Measurements from ENCODE around the gene POLR3C. TPM values are rescaled to one million over a fixed set of nuclear protein-coding genes. Genes with fewer than 3 reads are reported as not detected.
A peak's percentile ranks its signal among the peaks of the same experiment; 100 is the strongest.
"Not testable (repeated sequence)": the region's sequence is repeated elsewhere in the genome, so short reads cannot be mapped to it uniquely, and the experiment has no call there.

POLR3C gene
- total RNA-seq, 1 donor from 2014 or later = 38.4 TPM

GRCh38 chr1:145806408-145806807 lies 17.6 kb upstream of the POLR3C start:
- Mint-ChIP-seq H3K27ac (ENCODE audit: unreplicated experiment) (no peak overlapping the region), H3K27me3 (ENCODE audit: low read depth) (no peaks in the 10 kb centered on the region), H3K9me3 (no peaks in the 10 kb centered on the region), H3K4me3 (no peak overlapping the region), H3K4me1 (peaks cover 16% of the 10 kb centered on the region), H3K36me3 (ENCODE audit: low read depth) (peaks cover 3% of the 10 kb centered on the region)
- DNase-seq (ENCODE audit: low read depth, low spot score) = no peak
- no peak for TF ChIP-seq CTCF (conservative IDR thresholded peaks at IDR 0.05)

- no peak for TF ChIP-seq CTCF (conservative IDR thresholded peaks at IDR 0.05)
- no peak for DNase-seq (ENCODE audit: low read depth, low spot score)
- Mint-ChIP-seq H3K27me3 (ENCODE audit: low read depth) (no peaks in the 10 kb centered on the region), H3K4me3 (no peak overlapping the region), H3K27ac (ENCODE audit: unreplicated experiment) (no peak overlapping the region), H3K36me3 (ENCODE audit: low read depth) (peaks cover 3% of the 10 kb centered on the region), H3K9me3 (no peaks in the 10 kb centered on the region), H3K4me1 (peaks cover 16% of the 10 kb centered on the region)
Observed at GRCh38 chr1:145806844-145807243, 17.2 kb upstream of the POLR3C start.

GRCh38 chr1:145812977-145813810 lies 10.8 kb upstream of the POLR3C start:
- not testable (repeated sequence) for H3K27ac Mint-ChIP-seq (ENCODE audit: unreplicated experiment); DNase-seq (ENCODE audit: low read depth, low spot score); H3K4me1 Mint-ChIP-seq; H3K9me3 Mint-ChIP-seq; H3K4me3 Mint-ChIP-seq; H3K36me3 Mint-ChIP-seq (ENCODE audit: low read depth); H3K27me3 Mint-ChIP-seq (ENCODE audit: low read depth)

- not testable (repeated sequence) for H3K4me3 Mint-ChIP-seq; H3K4me1 Mint-ChIP-seq; H3K27me3 Mint-ChIP-seq (ENCODE audit: low read depth); DNase-seq (ENCODE audit: low read depth, low spot score); H3K27ac Mint-ChIP-seq (ENCODE audit: unreplicated experiment); H3K9me3 Mint-ChIP-seq; H3K36me3 Mint-ChIP-seq (ENCODE audit: low read depth)
Observed at GRCh38 chr1:145818095-145818494, 5.9 kb upstream of the POLR3C start.

- H3K27ac Mint-ChIP-seq (ENCODE audit: unreplicated experiment); H3K36me3 Mint-ChIP-seq (ENCODE audit: low read depth); H3K4me3 Mint-ChIP-seq; DNase-seq (ENCODE audit: low read depth, low spot score); H3K27me3 Mint-ChIP-seq (ENCODE audit: low read depth); H3K9me3 Mint-ChIP-seq: not testable (repeated sequence)
- peaks cover 21% of the 10 kb centered on the region for H3K4me1 Mint-ChIP-seq
Observed at GRCh38 chr1:145822779-145823331, 1.1 kb upstream of the POLR3C start.

GRCh38 chr1:145824499-145824842 lies 471 bp downstream of the POLR3C start:
- no peak for DNase-seq (ENCODE audit: low read depth, low spot score)
- Mint-ChIP-seq H3K9me3 (no peaks in the 10 kb centered on the region), H3K4me1 (peaks cover 21% of the 10 kb centered on the region), H3K36me3 (ENCODE audit: low read depth) (peaks cover 19% of the 10 kb centered on the region), H3K27ac (ENCODE audit: unreplicated experiment) (peak overlapping the region; percentile 100), H3K27me3 (ENCODE audit: low read depth) (no peaks in the 10 kb centered on the region), H3K4me3 (peak overlapping the region; percentile 99)
- TF ChIP-seq CTCF (conservative IDR thresholded peaks at IDR 0.05) = no peak

GRCh38 chr1:145826030-145826429 lies 2.0 kb downstream of the POLR3C start:
- Mint-ChIP-seq H3K4me1 (peaks cover 21% of the 10 kb centered on the region), H3K27ac (ENCODE audit: unreplicated experiment) (no peak overlapping the region)
- DNase-seq (ENCODE audit: low read depth, low spot score) = no peak

More at GRCh38 chr1:145826030-145826429, 2.0 kb downstream of the POLR3C start:
- H3K9me3 Mint-ChIP-seq = no peaks in the 10 kb centered on the region
- H3K4me3 Mint-ChIP-seq = peak overlapping the region; percentile 99
- H3K36me3 Mint-ChIP-seq (ENCODE audit: low read depth) = peaks cover 22% of the 10 kb centered on the region
- TF ChIP-seq CTCF (conservative IDR thresholded peaks at IDR 0.05) = no peak
- H3K27me3 Mint-ChIP-seq (ENCODE audit: low read depth) = no peaks in the 10 kb centered on the region

Data from neural crest cell (in vitro differentiated cells).